Endothelial cell of umbilical vein (primary cell): Measurements from ENCODE around the gene KPNA1. TPM values are rescaled to one million over a fixed set of nuclear protein-coding genes. Genes with fewer than 3 reads are reported as not detected.

Experiments
- BruUV-seq: library from RNA; stranded (reverse); fragments of 400-500 nt; replicated peaks from 2 replicates; lab custom pipeline; 2021; lab: Mats Ljungman, UMichigan
- CTCF ChIA-PET: fragments of 300-600, 350-600 bp; sonication (Branson Sonifier 250); formaldehyde crosslinking; loops from one replicate; lab custom pipeline; 2021; ENCODE audit warnings: antibody characterized with exemption, inconsistent platforms; lab: Charles Lee
- POLR2A ChIA-PET: fragments of 300-600, 350-600 bp; sonication (Branson Sonifier 250); formaldehyde crosslinking; loops from one replicate; lab custom pipeline; 2021; ENCODE audit warnings: antibody characterized with exemption, inconsistent platforms; lab: Charles Lee
- DNase-seq: peaks from one replicate; pipeline ENCODE4 v3.0.0-alpha.2; 2011; ENCODE audit warnings: low read depth, low spot score
- FAIRE-seq: peaks from 2 replicates; lab custom pipeline; 2011; peaks lifted over from hg19 to GRCh38; lab: Jason Lieb, UNC
- H2AFZ ChIP-seq: 2 replicates; pipeline ENCODE4 v1.6.0; 2012; ENCODE audit warnings: low read depth, low read length, control low read depth, inconsistent platforms
- H3K27ac ChIP-seq: 2 replicates; pipeline ENCODE4 v1.5.1; 2011; ENCODE audit warnings: low read depth, mild to moderate bottlenecking, control low read depth, low read length, moderate library complexity; ENCODE audit not compliant: insufficient read depth
- H3K27me3 ChIP-seq, 2 experiments: 2 replicates each; pipeline versions ENCODE4 v1.6.0 to v1.6.1; 2011; ENCODE audit warnings: low read length in 2 of 2, mixed read lengths in 1 of 2; ENCODE audit not compliant: control insufficient read depth in 2 of 2, insufficient read depth in 2 of 2
- H3K36me3 ChIP-seq, 2 experiments: 2 replicates in 1 of 2; 3 replicates in 1 of 2; pipeline ENCODE4 v1.5.1; 2011; ENCODE audit warnings: low read length in 2 of 2, mild to moderate bottlenecking in 1 of 2, moderate library complexity in 1 of 2; ENCODE audit not compliant: control insufficient read depth in 2 of 2, insufficient read depth in 2 of 2; ENCODE audit errors: extremely low read depth in 1 of 2
- H3K4me1 ChIP-seq: 3 replicates; pipeline ENCODE4 v1.5.1; 2011; ENCODE audit warnings: mild to moderate bottlenecking, low read length; ENCODE audit not compliant: control insufficient read depth, insufficient read depth; ENCODE audit errors: extremely low read depth
- H3K4me2 ChIP-seq: 2 replicates; pipeline ENCODE4 v1.6.1; 2011; ENCODE audit warnings: low read length, control low read depth, mixed read lengths; ENCODE audit not compliant: insufficient read depth
- H3K4me3 ChIP-seq, 3 experiments: fragments of 200-600 bp in 1 of 3; sonication (generic), shearing (Covaris generic) in 1 of 3; replicated peaks in 1 of 3; 2 replicates each; pipeline ENCODE4 v1.5.1; 2011 to 2016; ENCODE audit warnings: control low read depth in 3 of 3, low read length in 3 of 3, mild to moderate bottlenecking in 2 of 3, inconsistent platforms in 1 of 3, low read depth in 1 of 3, moderate library complexity in 1 of 3; ENCODE audit not compliant: insufficient read depth in 1 of 3
- H3K79me2 ChIP-seq: 2 replicates; pipeline ENCODE4 v1.6.0; 2012; ENCODE audit warnings: low read length, inconsistent platforms; ENCODE audit not compliant: control insufficient read depth, insufficient read depth
- H3K9ac ChIP-seq: replicated peaks from 2 replicates; pipeline ENCODE3; 2011; ENCODE audit warnings: low read length, control low read depth; ENCODE audit not compliant: insufficient read depth; ENCODE audit errors: extremely low read depth
- H3K9me1 ChIP-seq: replicated peaks from 3 replicates; pipeline ENCODE4 v1.6.0; 2011; ENCODE audit warnings: mild to moderate bottlenecking, low read length; ENCODE audit not compliant: control insufficient read depth, insufficient read depth; ENCODE audit errors: extremely low read depth
- H3K9me3 ChIP-seq: replicated peaks from 2 replicates; pipeline ENCODE4 v1.5.1; 2012; ENCODE audit warnings: low read length, inconsistent platforms; ENCODE audit not compliant: control insufficient read depth, insufficient read depth
- H4K20me1 ChIP-seq: replicated peaks from 2 replicates; pipeline ENCODE3; 2011; ENCODE audit warnings: mild to moderate bottlenecking, low read length; ENCODE audit not compliant: control insufficient read depth, insufficient read depth; ENCODE audit errors: extremely low read depth
- CTCF ChIP-seq, 2 donors: IDR thresholded peaks; 1 replicate in 1 of 2; 2 replicates in 1 of 2; pipeline ENCODE4 v1.5.1; 2011; ENCODE audit warnings: low read length in 2 of 2, mild to moderate bottlenecking in 2 of 2, moderate library complexity in 2 of 2, control low read depth in 1 of 2, inconsistent platforms in 1 of 2, low read depth in 1 of 2; ENCODE audit not compliant: insufficient read depth in 1 of 2; ENCODE audit errors: extremely low read depth in 1 of 2
- EZH2 ChIP-seq: IDR thresholded peaks from 2 replicates; pipeline ENCODE4 v1.6.1; 2012; ENCODE audit warnings: borderline replicate concordance, low read depth, mild to moderate bottlenecking, moderate library complexity, low read length, inconsistent platforms; ENCODE audit not compliant: severe bottlenecking
- FOS ChIP-seq: IDR thresholded peaks from 2 replicates; pipeline ENCODE4 v1.6.1; 2011; ENCODE audit warnings: mild to moderate bottlenecking, low read length, moderate library complexity, borderline replicate concordance; ENCODE audit not compliant: insufficient read depth
- GATA2 ChIP-seq: IDR thresholded peaks from 2 replicates; pipeline ENCODE4 v1.7.0; 2011; ENCODE audit warnings: low read depth, mild to moderate bottlenecking, moderate library complexity, mixed read lengths, low read length; ENCODE audit not compliant: insufficient read length, insufficient read depth
- JUN ChIP-seq: IDR thresholded peaks from 2 replicates; pipeline ENCODE4 v1.6.1; 2011; ENCODE audit warnings: borderline replicate concordance, low read depth; ENCODE audit not compliant: insufficient read length, insufficient read depth
- MAX ChIP-seq: IDR thresholded peaks from 2 replicates; pipeline ENCODE4 v1.6.1; 2011; ENCODE audit not compliant: insufficient read depth, insufficient read length
- MYC ChIP-seq: IDR thresholded peaks from one replicate; pipeline ENCODE4 v1.6.1; 2011; ENCODE audit warnings: mild to moderate bottlenecking, low read depth, low read length
- POLR2A ChIP-seq: IDR thresholded peaks from 2 replicates; pipeline ENCODE4 v1.6.1; 2012; ENCODE audit warnings: low read depth, mild to moderate bottlenecking, control low read depth, low read length
- POLR2AphosphoS5 ChIP-seq: IDR thresholded peaks from 2 replicates; pipeline ENCODE4 v1.6.1; 2012; ENCODE audit warnings: low read depth, mild to moderate bottlenecking, control low read depth, low read length, moderate library complexity; ENCODE audit not compliant: insufficient read depth
- dilution Hi-C: fragments of 300-500 bp; cut with MboI; formaldehyde crosslinking; loops from one replicate; pipeline ENCODE4 v1.15.0; 2019; ENCODE audit warnings: low sequenced_read_pairs; ENCODE audit not compliant: extremely low pct_ligation_motif_present
- intact Hi-C: fragments of 100-400 bp; cut with micrococcal nuclease; formaldehyde crosslinking; loops from one replicate; pipeline ENCODE4 v1.10.0; 2022
- polyA plus RNA-seq, 4 experiments: library from polyadenylated mRNA; depleted of rRNA in 3 of 4; stranded (reverse) in 3 of 4; unstranded in 1 of 4; fragments of >200 nt; gene quantifications; 2 replicates each; pipeline versions ENCODE4 v1.2.1 to v1.2.3, GENCODE V29; 2011 to 2012; ENCODE audit warnings: missing spikeins in 1 of 4
- total RNA-seq: library from RNA; stranded (reverse); gene quantifications from 2 replicates; pipeline ENCODE4 v1.2.3, GENCODE V29; 2021

Gene KPNA1
- total and polyA plus RNA-seq, 2 donors (not counting 3 experiments of a cell fraction or from before 2014, with no cell fraction given), result 24.4 to 110 TPM

GRCh38 chr3:122520861-122521260 lies 6.1 kb upstream of the KPNA1 start:
- H3K27me3 ChIP-seq, result peaks cover 1 to 8% of the 10 kb centered on the region in 2 experiments
- H3K27ac ChIP-seq, result no peak overlapping the region
- no peaks in the 10 kb centered on the region for H3K9me1 ChIP-seq
- H3K36me3 ChIP-seq, result no peaks in the 10 kb centered on the region
- H3K79me2 ChIP-seq, result no peaks in the 10 kb centered on the region
- ChIA-PET POLR2A (no interaction called here), CTCF (no interaction called here)
- H3K9me3 ChIP-seq, result no peaks in the 10 kb centered on the region
- H3K4me1 ChIP-seq, result no peaks in the 10 kb centered on the region
- H2AFZ ChIP-seq, result no peak overlapping the region
- H3K9ac ChIP-seq, result no peak overlapping the region
- TF ChIP-seq EZH2 (no peak), FOS (no peak), MAX (no peak), POLR2A (no peak), MYC (no peak), GATA2 (no peak), POLR2AphosphoS5 (no peak), CTCF (IDR thresholded peaks at IDR 0.05; ENCODE audit: extremely low read depth in 1 of 2, insufficient read depth in 1 of 2, low read depth in 1 of 2, low read length in 2 of 2) (no peak), JUN (no peak)
- intact Hi-C loops (no loop called here), dilution Hi-C loops (no loop called here)
- no peak overlapping the region for H3K4me3 ChIP-seq
- no peaks in the 10 kb centered on the region for H4K20me1 ChIP-seq
- no peak overlapping the region for H3K4me2 ChIP-seq
- no peak for DNase-seq
- no peak for FAIRE-seq
- BruUV-seq, result no TSS peak
